GM12872 (cell line): ENCODE measurements around the gene MMP17.

Experiments
- TF ChIP-seq, protein P1 (sequence below): IDR thresholded peaks from 3 replicates; pipeline ENCODE4 v1.5.1; 2011; ENCODE audit warnings: low read depth, mild to moderate bottlenecking, low read length, moderate library complexity; ENCODE audit not compliant: insufficient read depth

Gene MMP17

DNA sequence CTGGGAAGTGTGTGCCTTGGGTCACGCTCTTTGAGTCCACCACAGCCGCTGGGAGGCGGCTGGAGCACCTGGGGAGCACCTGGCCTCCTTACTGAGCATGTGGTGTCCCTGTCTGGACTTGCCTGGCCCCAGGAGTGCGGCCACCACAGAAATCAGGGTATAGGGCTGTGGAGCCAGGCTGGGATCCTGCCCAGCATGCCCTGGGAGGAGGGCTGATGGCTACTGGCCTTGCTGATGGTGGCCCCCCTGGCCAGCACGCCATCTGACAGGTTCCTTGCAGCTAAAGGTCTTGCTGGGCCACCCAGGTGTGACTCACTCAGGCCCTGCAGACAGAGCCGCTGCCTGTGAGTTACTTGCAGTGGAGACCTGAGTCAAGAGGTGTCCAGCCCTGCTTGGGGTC is 72.2 kb downstream of the MMP17 start:
- TF ChIP-seq, protein P1, sequence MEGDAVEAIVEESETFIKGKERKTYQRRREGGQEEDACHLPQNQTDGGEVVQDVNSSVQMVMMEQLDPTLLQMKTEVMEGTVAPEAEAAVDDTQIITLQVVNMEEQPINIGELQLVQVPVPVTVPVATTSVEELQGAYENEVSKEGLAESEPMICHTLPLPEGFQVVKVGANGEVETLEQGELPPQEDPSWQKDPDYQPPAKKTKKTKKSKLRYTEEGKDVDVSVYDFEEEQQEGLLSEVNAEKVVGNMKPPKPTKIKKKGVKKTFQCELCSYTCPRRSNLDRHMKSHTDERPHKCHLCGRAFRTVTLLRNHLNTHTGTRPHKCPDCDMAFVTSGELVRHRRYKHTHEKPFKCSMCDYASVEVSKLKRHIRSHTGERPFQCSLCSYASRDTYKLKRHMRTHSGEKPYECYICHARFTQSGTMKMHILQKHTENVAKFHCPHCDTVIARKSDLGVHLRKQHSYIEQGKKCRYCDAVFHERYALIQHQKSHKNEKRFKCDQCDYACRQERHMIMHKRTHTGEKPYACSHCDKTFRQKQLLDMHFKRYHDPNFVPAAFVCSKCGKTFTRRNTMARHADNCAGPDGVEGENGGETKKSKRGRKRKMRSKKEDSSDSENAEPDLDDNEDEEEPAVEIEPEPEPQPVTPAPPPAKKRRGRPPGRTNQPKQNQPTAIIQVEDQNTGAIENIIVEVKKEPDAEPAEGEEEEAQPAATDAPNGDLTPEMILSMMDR = no peak
